Stimulated activated CD8-positive, alpha-beta memory T cell treated with anti-CD3 and anti-CD28 coated beads, Interleukin-4, amount 100 ng/mL, for 24 hours (primary cell): ENCODE results near the gene ADARB2.
"Not testable (repeated sequence)": the region's sequence is repeated elsewhere in the genome, so short reads cannot be mapped to it uniquely, and the experiment has no call there.

Source experiments
- DNase-seq: peaks from one replicate; pipeline ENCODE4 v3.0.0-alpha.2; 2020; ENCODE audit warnings: low read depth

ADARB2 gene

GRCh38 chr10:1737222-1738061, at the start of gene ADARB2:
ADARB2 (minus strand) TSS chr10:1737525.
- DNase-seq, result no peak

DNA sequence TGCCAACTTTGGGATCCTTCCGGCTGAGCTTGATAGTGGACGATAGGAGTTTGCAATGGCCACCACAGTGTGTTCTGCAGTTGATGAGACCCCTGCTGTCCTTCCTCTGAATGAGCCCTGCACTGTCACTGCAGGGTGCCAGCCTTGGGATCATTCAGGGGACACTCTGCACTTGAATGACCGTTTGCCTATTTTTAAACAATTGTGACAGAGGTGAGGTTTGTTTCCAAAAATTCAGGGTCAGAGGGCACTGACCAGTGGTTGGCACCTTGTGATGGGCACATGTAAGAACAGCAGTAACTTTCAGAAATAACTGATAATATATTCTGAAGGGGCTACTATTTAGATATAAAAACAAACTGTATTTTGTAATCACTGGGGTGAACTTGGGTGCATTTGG, 48.5 kb upstream of the ADARB2 start:
- DNase-seq, result no peak

GRCh38 chr10:1782841-1783240, 45.5 kb upstream of the ADARB2 start:
- no peak for DNase-seq

DNA sequence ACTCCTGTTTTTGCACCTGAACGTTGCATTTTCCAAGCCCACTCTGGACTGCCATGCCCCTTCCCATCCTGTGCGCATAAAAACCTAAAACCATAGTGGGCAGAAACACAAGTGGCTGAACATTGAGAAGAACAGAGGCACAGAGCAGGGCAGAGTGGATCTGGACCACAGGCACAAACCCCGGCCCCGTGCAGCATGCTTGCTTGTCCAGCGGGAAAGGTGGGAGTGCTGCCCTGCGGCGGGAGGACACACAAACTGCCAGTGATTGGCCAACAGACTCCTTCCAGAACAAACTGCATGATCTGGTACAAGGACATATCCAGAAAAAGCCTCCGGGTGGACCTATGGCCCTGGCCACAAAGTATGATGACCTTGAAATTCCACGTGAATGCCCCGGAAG, 42.5 kb upstream of the ADARB2 start:
- no peak for DNase-seq

GRCh38 chr10:1778375-1778969, 41.1 kb upstream of the ADARB2 start:
- DNase-seq, result no peak

- no peak for DNase-seq
Measured at GRCh38 chr10:1776127-1776662, 38.9 kb upstream of the ADARB2 start.

GRCh38 chr10:1774796-1775195, 37.5 kb upstream of the ADARB2 start:
- DNase-seq, result no peak

- DNase-seq, result not testable (repeated sequence)
Measured at GRCh38 chr10:1773204-1773603, 35.9 kb upstream of the ADARB2 start.

GRCh38 chr10:1766049-1766448, 28.7 kb upstream of the ADARB2 start:
- no peak for DNase-seq

GRCh38 chr10:1762076-1762475, 24.8 kb upstream of the ADARB2 start:
- no peak for DNase-seq

GRCh38 chr10:1754506-1755153, 17.3 kb upstream of the ADARB2 start:
- no peak for DNase-seq

- DNase-seq, result no peak
Measured at GRCh38 chr10:1752153-1752552, 14.8 kb upstream of the ADARB2 start.

GRCh38 chr10:1747590-1748157, 10.3 kb upstream of the ADARB2 start:
- DNase-seq, result no peak

GRCh38 chr10:1746796-1747195, 9.5 kb upstream of the ADARB2 start:
- DNase-seq, result no peak

GRCh38 chr10:1745780-1746456, 8.6 kb upstream of the ADARB2 start:
- DNase-seq, result no peak

DNA sequence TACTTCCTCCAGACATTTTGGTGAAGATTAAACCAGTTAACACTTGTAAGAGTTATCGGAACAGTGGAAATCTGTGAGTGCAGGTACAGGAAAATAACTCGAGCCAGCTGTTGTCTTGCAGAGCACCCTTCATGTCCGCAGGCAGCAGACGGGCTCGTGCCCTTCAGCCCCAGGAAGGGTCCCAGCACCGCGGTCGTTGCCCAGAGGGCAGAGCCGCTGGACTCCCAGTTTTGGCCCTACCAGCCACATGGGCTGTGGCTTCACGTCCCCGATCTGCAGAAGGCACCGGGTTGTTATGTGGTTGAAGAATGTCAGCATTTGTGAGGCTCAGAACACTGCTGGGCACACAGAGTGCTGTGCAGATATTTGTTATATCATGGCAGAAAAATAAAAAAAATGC, 7.2 kb upstream of the ADARB2 start:
- DNase-seq, result no peak

- DNase-seq, result no peak
Measured at GRCh38 chr10:1743141-1743540, 5.8 kb upstream of the ADARB2 start.

GRCh38 chr10:1741450-1741849, 4.1 kb upstream of the ADARB2 start:
- DNase-seq, result no peak

DNA sequence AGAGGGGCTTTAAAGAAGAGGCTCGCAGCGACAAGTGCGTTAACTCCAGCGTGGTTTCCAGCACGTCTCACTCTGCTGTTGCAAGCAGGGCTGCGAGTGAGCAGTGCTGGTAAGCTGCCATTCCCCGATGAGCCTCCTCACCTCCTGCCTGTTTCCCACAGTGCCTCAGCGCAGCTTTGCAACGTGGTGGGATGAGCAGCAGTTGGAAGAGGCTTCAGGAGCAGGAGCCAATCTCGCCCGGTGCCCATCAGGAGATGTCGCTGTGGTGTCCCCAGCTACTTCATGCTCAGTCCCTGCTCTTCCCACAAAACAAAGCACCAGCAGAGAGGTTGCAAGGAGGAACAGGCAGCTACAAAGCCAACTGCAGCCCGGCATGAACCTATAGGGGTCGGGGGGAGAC, 2.4 kb upstream of the ADARB2 start:
- DNase-seq, result no peak

DNA sequence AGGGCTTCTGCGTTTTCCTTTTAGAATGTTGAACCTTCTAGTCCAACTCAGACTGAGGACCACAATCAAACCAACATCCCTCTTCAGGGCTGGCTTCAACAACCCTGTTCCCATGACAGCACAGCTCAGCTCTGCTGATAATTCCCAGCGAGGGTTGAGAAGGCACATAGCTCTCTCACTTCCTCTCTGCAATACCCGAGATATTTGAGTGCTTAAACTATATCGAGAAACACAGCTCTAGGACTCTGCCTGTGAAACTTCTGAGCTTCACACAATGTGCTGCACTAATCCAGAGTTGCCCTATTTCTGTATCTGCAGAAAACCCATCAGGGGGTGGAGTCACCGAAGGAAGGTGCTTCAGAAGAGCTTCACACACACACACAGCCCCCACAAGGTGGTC, 1.6 kb upstream of the ADARB2 start:
- no peak for DNase-seq

DNA sequence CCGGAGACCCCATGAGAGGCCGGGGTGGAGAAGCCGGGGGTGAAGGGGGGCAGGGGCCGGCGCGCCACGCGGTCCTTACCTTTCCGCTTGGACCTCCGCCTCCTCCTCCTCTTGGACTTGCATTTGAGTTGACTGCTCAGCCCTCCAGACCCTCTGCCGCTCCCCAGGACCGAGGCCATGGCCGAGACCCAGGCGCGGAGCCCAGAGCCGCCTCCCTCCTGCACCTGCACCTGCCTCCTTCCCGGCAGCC, 428 bp downstream of the ADARB2 start:
- no peak for DNase-seq
